Activated T-helper 9 cell treated with anti-CD3 and anti-CD28 coated beads, Interleukin-2, amount 50 U/mL, for 16 hours (primary cell): ENCODE results near the gene FAM83F.
"Not testable (repeated sequence)": the region's sequence is repeated elsewhere in the genome, so short reads cannot be mapped to it uniquely, and the experiment has no call there.

Experiments
- DNase-seq: peaks from one replicate; pipeline ENCODE4 v3.0.0-alpha.2; 2020; ENCODE audit warnings: low read depth

The FAM83F gene

DNA sequence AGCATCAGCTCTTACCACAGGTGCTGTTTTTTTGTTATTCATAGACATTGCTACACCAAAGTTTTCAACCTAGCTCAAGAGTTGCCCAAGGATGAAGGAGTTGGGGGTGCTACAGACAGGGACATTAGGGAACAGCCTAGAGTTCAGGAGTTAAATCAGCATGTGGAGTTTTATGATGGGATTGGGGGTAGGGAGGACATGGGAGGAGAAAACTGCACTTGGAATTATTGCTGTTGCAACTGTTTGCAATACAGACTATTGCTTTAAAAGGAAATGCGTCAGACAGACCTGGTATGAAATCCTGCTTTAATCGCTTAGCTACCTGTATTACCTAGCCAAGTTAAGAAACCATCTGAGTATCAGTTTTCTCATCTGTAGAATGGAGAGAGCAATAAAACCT, 28.3 kb upstream of the FAM83F start:
- no peak for DNase-seq

DNA sequence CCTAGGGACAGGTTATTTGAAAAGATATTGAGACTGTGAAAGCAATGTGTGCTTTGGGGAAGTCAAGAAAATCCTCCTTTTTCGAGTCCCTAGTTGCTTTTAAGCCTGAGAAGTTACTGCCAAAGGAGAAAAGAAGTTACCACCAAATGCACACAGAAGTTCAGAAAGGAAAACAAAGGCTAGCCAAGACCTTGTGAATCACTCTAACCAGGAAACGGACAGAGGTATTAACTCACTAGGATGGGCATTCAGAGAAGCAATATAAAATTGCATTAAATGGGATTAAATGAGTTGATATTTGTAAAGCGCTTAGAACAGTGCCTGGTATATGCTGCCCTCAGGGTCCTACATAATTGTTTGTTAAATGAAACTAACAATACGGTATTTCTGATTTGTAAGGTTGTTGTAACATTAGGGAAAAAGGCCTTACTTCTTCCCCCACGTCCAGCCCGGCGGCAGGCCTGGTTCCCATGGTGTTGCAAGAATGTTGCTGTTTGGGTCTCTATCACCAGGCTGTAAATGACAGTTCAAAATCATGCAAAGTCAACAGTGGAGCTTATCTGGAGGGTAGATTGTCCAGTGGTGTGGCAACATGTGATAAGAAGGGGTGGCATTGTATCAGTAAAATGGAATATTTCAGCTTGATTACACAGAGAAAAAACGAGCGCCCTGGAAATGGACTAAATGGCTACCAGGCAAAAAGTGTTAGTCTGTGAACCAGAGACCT, 27.5 kb upstream of the FAM83F start:
- DNase-seq = no peak

DNA sequence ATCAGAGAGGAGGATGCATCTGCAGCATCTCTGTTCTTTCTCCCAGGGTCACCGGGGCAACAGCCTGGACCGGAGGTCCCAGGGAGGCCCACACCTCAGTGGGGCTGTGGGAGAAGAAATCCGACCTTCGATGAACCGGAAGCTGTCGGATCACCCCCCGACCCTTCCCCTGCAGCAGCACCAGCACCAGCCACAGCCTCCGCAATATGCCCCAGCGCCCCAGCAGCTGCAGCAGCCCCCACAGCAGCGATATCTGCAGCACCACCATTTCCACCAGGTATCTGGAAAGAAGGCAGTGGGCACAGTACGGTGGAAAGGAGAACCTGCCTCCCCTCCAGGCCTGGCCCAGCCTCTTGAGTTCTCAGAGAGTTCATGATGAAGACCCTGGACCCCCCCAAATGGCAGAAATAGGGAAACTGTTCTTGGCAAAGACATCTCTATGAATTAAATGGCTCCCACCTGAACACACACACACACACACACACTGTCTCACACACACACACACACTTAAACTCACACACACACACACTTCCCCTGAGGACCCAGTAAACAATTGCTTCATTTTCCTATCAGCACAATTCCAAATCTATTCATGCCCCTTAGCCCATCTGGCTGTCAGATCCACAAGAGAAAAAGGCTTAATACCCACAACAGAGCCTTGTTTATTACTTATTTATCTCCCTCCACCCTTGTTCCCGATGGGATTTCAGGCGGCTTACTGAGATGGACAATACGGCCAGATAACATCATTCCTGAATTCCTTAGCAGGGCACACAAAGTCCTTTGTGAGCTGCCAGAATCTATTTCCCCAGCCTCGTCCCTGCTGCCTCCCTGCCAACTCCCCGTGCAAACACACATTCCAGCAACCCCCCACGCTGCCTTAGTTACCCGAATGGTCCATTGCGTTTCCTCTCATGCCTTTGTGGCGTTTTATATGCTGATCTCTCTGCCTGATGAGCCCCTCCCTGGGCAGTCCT, 26.5 kb upstream of the FAM83F start:
- DNase-seq = no peak

DNA sequence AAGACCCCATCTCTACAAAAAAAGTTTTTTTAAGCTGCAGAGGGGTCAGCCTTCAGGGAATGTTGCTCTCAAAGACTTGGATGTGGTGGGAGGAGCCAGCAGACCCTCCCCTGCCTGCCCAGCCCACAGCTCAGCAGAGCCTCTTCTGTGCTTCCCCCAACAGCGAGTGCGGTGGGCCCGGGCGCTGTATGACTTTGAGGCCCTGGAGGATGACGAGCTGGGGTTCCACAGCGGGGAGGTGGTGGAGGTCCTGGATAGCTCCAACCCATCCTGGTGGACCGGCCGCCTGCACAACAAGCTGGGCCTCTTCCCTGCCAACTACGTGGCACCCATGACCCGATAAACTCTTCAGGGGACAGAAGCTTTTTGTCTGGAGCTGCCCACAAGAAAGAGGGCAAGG, 24.0 kb upstream of the FAM83F start:
- no peak for DNase-seq

DNA sequence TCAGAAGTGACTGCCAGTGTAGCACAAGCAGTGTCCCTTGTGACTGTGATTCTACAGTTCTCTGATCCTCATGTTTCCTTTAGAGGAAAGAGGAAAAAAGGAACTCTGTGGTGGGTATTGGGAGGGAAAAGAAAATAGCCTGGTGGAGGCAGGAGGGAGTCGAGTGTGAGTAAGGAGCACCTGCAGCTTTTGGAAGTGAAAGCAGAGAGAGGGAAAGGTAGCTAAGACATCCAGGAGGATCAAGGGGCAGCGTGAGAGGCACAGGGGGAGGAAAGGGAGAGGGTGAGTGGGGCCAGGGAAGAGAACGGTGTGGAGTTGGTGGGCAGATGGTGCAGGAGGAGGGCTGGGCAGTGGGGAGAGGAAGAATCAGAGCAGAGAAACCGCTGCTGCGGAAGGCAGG, 22.1 kb upstream of the FAM83F start:
- no peak for DNase-seq

DNA sequence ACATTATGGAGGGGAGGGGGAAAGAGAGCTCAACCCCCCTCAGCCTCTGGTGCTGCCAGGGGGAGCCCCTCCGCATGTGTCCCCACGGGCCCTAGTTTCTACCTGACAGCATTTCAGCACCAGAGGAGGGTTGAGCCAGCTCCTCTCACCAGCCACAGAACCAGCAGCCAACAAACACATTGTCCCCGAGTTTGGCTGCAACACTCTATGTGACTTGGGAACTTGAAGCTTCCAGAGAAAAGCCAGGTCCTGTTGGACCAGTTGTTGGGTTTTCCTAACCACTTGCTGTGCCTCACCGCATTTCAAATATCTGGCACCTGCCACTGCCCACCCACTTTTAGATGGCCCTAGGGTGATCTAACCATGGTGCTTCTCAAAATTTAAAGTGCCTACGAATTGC, 21.1 kb upstream of the FAM83F start:
- DNase-seq = no peak

DNA sequence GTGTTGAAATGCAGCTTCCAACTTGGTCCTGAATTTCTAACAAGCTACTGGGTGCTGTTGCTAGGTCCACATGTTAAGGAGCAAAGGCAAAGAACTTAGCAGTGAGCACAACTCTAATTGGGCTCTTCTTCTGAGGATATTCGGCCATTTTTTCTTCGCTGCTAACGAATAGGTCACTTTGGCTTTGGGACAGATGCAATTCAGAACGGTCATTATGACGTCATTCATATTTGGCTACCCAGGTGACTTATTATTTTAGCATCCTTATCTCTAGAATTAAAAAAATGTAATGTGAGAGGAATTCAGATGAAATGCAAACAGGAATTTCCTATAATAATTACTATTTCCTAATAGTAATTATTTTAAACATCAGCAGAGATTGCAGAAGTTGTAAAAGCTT, 20.7 kb upstream of the FAM83F start:
- DNase-seq = no peak

DNA sequence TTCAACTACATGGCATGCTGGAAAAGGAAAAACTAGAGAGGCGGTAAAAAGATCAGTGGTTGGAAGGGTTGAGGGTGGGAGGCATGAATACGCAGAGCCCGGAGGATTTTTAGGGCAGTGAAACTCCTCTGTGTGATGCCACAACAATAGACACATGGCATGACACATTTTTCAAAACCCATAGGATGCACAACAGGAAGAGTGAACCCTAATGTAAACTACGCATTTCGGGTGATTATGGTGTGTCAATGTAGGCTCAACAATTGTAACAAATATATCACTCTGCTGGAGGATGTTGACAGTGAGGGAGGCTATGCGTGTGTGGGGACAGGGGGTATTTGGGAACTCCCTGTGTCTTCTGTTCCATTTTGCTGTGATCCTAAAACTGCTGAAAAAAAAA, 15.7 kb upstream of the FAM83F start:
- no peak for DNase-seq

DNA sequence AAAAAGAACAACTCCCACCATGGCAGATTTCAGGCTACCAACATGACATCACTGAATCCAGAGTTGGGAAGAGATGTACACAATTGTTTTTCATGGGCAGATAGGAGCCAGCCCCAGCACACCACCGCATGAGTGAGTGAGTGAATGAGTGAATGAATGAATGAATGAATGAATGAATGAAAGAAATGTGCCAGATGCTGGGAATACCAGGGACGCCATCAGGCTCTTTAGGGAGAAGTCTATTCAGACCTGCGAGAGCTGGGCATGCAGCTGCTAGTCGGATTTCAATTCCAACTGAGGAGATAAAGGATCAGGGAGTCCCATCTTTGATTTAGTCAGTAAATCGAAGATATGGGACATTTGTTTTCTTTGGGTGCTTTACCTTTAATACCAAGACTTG, 15.3 kb upstream of the FAM83F start:
- no peak for DNase-seq

DNA sequence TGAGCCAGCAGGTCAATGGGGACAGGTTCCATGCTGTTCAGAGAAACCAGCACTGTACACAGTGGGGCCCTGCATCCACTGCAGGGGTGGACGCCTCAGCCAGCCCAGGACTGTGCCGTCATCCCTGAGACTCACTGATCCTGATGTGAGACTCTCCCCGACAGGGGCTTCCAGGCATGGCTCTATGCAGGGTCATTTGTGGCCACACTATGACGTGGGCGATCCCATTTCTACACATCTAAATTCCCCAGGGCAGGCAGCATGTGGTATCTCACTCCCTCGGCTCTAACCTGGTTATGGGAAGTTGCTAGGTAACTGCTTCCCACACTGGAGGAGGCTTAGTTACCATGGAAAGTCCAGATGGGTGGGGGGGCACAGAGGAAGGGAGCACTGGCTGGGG, 14.2 kb upstream of the FAM83F start:
- DNase-seq = no peak

DNA sequence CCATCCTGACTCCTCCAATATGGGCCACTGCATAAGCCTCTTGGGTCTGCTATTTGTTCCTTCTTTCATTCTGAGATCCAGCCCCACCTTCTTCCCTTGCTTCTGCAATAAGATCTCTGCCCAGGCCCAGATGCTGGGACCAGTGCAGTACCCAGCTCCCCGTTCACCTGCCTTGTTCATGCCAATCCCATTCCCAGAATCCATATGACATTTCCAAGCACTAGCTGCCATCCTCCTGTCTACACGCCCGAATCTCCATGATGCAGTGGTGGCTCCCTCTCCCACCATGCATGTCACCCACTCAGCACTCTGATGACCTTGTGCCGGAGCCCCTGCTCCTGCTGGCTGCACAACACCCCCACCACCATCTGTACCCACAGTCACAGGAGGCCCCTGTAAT, 11.4 kb upstream of the FAM83F start:
- DNase-seq = no peak

DNA sequence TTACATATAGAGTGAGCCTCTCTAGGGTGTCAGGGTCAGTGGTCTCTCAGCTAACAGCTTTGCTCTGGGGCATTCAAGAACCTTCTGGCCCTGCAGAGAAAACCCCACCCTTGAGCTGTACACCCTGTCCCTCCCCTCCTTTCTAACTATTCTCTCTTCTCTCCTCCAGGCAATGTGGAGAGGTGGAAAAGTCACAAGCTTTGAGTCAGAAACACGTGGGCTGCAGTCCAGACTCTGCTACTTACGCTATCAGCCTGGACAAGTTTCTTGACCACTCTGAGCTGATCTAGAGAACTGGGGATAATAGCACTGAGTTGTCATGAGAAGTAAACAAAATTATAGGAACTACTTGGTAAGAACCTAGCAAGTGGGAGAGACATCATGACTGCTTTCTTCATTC, 10.7 kb upstream of the FAM83F start:
- no peak for DNase-seq

DNA sequence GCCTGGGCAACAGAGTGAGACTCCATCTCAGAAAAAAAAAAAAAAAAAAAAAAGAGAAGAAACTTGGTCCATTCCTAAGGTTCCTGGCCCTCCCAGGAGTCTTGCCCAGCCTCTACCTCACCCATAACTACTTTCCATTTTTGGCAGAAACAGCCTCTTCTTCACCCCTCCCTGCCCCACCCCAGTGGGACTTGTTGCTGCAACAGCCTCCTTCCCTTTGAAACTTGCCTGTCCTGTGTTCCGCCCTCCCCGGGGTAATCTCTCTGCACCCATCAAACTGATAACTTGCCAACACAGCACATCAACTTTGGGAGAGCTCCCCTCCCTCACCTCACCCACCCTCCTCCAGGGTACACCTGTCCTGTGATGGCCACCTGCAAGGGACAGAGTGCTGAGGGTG, 10.0 kb upstream of the FAM83F start:
- DNase-seq = no peak

DNA sequence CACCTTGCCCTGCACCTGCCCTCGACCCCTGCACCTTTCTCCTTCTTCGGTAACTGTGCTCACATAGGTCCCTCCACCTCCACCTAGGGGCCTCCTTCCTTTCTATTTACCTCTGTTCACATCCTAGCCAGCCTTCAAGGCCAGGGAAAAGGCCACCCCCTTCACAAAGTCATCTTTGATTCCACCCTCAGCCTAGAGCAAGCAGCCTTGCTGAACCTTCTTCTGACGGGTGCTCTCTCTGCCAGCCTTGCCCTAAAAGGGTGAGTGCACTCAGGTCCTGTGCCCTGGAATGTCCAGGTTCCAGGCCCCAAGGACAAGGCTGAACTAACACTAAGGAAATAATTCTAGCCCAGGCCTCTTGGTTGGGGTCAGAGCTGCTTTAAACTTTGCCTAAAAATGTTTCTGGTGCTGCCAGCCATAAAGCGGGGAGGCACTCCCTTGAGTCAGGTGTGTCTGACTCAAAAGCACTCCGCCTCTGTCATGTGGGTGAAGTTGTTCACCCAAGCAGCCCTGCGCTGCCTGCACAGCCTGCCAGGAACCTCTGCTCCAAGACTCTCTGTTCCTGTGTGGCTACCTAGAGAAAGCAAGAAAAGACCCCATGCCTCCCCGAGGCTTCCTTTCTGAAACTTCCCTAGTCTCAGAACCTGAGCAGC, 9.2 kb upstream of the FAM83F start:
- no peak for DNase-seq

DNA sequence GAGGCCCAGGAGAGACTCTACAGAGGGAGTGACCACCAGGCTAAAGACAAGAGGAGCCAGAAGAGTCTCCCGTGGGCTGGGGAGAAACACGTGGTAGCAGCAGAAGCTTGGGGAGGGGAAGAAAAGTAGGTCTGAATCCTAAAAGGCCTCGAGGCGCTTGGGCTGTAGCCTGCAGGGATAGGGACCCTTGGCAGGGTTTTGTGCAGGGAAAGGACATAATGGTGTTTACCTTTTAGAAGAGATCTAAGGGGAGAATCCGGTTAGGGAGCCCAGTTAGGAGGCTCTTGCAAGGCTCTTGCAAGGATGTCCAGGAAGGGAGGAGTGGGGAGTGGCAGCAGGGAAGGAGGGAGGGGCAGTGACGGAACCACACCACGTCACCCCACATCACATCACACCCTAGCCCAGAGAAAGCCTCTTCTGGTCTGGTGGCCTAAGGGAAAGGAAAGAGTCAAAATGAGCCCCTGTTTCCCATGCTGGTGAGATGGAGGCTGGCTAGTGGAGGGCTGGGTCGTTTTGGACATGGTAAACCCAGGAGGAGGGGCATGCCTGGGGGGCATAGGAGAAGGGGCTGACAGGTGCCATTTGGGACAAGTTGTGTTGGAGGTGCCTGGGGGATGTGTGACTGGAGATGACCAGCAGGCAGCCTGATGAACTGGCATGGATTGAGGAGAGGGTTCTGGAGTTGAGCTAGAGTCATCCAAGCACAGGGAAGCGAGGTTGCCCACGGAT, 6.2 kb upstream of the FAM83F start:
- DNase-seq = no peak

DNA sequence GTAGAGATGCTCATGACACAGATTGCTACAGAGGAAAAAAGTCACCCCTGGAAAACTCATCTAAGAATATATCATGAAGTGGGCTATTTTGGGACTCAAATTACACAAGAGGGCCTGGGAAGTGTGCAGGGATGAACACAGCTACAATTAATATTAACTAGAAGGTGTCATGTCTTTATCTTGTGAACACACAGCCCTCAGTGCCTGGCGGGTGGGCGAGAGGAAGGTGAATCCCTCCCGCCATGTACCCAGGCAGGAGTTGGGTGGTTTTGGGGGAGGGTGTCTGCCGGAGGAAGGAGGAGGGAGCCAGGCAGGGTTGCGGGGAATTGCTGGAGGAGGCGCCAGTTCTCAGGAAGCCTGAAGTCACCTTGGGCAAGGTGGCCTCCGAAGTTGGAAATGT, 5.1 kb upstream of the FAM83F start:
- no peak for DNase-seq

DNA sequence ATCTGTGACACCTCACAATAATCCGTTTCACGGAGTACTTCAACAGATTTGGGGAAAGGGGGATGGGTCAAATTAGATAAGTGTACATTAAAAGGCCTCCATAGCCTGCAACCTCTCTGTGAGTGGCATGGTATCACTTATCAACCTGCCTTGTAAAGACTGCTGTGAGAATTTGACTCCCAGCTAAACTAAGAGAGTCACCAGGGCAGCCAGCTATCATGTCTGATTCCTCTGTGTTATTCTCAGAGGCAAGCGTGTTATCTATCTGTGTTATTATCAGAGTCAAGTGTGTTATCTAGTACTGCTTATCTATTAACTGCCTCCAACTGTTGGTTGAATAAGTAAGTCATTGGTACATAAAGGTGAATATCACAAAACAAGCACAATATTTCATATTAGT, 4.1 kb upstream of the FAM83F start:
- DNase-seq = no peak

DNA sequence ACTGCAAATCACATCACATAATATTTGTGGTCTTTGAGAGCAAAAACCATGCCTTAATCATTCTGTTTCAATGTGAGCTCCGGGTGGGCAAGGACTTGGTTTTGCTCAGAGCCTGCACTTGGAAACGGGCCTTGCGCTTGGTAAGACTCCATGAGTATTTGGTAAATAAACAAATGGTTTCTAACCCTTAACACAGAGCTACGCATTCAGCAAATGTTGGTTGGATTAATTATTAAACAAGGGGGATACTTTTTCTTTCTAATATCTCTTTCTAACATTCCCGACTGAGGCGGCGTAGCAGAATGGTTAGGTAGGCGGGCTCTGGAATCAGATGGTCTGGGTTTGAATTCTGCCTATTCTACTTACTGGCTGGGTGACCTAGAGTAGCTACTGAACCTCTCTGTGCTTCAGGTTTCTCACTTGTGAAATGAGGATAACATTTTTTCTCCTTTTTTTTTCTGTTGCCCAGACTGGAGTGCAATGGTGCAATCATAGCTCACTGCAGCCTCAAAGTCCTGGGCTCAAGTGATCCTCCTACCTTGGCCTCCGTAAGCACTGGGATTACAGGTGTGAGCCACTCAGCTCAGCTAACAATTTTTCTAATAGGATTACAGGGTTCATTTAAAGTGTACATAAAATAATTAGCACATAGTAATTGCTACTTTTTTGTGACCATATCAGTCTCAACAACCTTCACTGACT, 3.4 kb upstream of the FAM83F start:
- DNase-seq = no peak

DNA sequence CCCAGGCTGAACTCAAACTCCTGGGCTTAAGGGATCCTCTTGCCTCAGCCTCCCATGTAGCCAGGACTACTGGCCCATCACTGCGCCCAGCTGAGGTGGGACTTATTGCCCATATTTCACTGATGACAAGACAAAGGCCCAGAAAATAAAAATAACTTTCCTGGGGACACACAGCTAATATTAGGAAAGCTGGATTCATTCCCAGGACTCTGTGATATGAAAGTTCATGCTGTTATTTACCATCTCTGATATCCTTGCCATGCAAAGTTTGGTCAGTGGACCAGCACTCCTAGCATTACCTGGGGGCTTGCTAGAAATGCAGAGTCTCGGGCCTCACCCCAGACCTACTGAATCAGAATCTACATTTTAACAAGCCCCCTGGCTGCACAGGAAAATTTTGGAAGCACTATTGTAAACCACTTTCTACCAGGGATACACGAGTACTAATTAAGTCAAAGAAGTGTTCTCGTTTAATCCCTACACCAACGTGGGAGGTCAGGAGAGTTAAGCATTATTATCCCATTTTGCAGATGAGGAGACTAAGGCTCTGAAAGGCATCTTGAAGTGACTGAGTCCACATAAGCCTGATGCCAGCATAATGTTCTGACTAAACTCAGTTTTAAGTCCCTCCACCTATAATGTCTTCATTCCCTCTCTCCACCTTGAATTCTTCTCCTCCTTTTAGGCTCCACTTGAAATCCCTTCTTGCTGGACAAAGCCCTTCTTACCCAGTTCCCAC, 2.5 kb upstream of the FAM83F start:
- DNase-seq = no peak

DNA sequence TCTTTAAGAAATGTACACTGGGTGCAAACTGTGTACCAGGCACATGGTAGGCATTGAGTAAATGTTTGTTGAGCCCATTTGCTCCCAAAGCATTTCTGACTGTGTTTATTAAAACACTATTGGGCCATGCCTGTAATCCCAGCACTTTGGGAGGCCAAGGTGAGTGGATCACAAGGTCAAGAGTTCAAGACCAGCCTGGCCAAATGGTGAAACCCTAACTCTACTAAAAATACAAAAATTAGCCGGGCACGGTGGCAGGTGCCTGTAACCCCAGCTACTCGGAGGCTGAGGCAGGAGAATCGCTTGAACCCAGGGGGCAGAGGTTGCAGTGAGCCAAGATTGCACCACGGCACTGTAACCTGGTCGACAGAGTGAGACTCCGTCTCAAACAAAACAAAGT, 1.9 kb upstream of the FAM83F start:
- not testable (repeated sequence) for DNase-seq

DNA sequence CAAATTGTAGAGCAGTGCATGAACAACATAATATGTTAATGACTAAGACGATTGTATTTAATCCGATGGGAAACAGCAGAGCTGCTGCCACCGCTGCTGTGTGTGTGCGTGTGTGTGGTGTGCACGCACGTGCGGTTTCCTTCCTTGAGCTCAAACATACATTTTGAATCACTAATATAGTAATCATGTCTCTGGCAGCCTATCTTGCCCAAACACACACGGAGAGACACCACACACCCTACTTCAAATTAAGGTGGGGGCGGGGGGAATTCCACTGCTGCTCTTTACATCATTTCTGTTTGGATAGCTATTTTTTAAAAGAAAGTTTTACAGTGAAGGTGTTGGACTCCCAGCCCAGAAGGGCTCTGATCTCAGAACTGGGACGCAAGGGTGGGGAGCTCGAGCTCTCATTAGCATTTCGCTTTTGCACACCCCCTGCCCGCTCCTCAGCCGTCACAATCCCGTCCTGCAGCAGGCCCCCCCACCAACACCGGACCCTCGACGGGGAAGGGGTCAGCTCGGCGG, 651 bp upstream of the FAM83F start:
- DNase-seq = peak; percentile 19
